ENCODE data around the gene SUGT1.

- no peak for TF ChIP-seq CTCF (conservative IDR thresholded peaks at IDR 0.05; ENCODE audit: low read length)
- TF ChIP-seq EZH2phosphoT487 (IDR thresholded peaks at IDR 0.05; ENCODE audit: borderline replicate concordance, low read depth, low read length): no peak
These were observed 85.3 kb downstream of the SUGT1 start for GRCh38 chr13:52737965-52738364.

All from OCI-LY7 (cell line).